NB4 (cell line): ENCODE measurements around the gene TRAF7.

Experiments used
- DNase-seq: peaks from one replicate; pipeline ENCODE4 v3.0.0; 2010; ENCODE audit warnings: low read depth
- H3K4me3 ChIP-seq: one replicate; pipeline ENCODE4 v1.5.1; 2011; ENCODE audit warnings: mild to moderate bottlenecking, low read depth, low read length, moderate library complexity
- CTCF ChIP-seq: IDR thresholded peaks from one replicate; pipeline ENCODE4 v1.5.1; 2012; ENCODE audit warnings: low read depth, low read length
- MAX ChIP-seq: IDR thresholded peaks from 2 replicates; pipeline ENCODE4 v1.6.1; 2011; ENCODE audit warnings: low read depth, low read length
- MYC ChIP-seq: IDR thresholded peaks from 2 replicates; pipeline ENCODE4 v1.6.1; 2011; ENCODE audit warnings: low read depth, low read length
- POLR2A ChIP-seq: IDR thresholded peaks from 2 replicates; pipeline ENCODE4 v1.6.1; 2011; ENCODE audit warnings: mild to moderate bottlenecking; ENCODE audit not compliant: insufficient read length; ENCODE audit errors: extremely low read depth

TRAF7 gene

GRCh38 chr16:2177561-2177960, 22.0 kb downstream of the TRAF7 start:
- no peak for DNase-seq
- no peak for TF ChIP-seq POLR2A
- no peak for TF ChIP-seq MAX
- no peak for TF ChIP-seq MYC
- TF ChIP-seq CTCF, result no peak
- no peak overlapping the region for H3K4me3 ChIP-seq

GRCh38 chr16:2178321-2179106, 22.9 kb downstream of the TRAF7 start:
- no peak for TF ChIP-seq MYC
- no peak for TF ChIP-seq CTCF
- TF ChIP-seq POLR2A, result no peak
- TF ChIP-seq MAX, result no peak
- H3K4me3 ChIP-seq, result no peak overlapping the region
- DNase-seq, result no peak

- no peak for TF ChIP-seq MYC
- TF ChIP-seq CTCF, result no peak
- TF ChIP-seq MAX, result no peak
- no peak for TF ChIP-seq POLR2A
Measured at GRCh38 chr16:2179107-2179501, 23.5 kb downstream of the TRAF7 start.

GRCh38 chr16:2179576-2179975, 24.0 kb downstream of the TRAF7 start:
- TF ChIP-seq MYC, result no peak
- TF ChIP-seq POLR2A, result no peak
- TF ChIP-seq MAX, result no peak
- TF ChIP-seq CTCF, result no peak
- DNase-seq, result no peak

More at GRCh38 chr16:2179107-2179501, 23.5 kb downstream of the TRAF7 start:
- no peak for DNase-seq
- no peak overlapping the region for H3K4me3 ChIP-seq

GRCh38 chr16:2180461-2180860, 24.9 kb downstream of the TRAF7 start:
- no peak for DNase-seq
- no peak for TF ChIP-seq CTCF
- TF ChIP-seq MYC, result no peak
- no peak for TF ChIP-seq MAX
- no peak for TF ChIP-seq POLR2A
- no peak overlapping the region for H3K4me3 ChIP-seq

More at GRCh38 chr16:2179576-2179975, 24.0 kb downstream of the TRAF7 start:
- no peak overlapping the region for H3K4me3 ChIP-seq
